PC-9 (cell line): ENCODE measurements around the gene SNTG2. TPM values are rescaled to one million over a fixed set of nuclear protein-coding genes. Genes with fewer than 3 reads are reported as not detected.

Source experiments
- BruUV-seq: library from RNA; stranded (reverse); fragments of 400-500 nt; replicated peaks from 2 replicates; lab custom pipeline; 2021; lab: Mats Ljungman, UMichigan
- CTCF ChIA-PET: fragments of 300-600 bp; sonication (Branson Sonifier 250); formaldehyde crosslinking; loops from one replicate; lab custom pipeline; 2022; ENCODE audit warnings: antibody characterized with exemption; lab: Charles Lee
- POLR2A ChIA-PET: fragments of 300-600 bp; sonication (Branson Sonifier 250); formaldehyde crosslinking; loops from one replicate; lab custom pipeline; 2022; ENCODE audit warnings: antibody characterized with exemption; ENCODE audit not compliant: unreplicated experiment; lab: Charles Lee
- DNase-seq, 2 experiments: peaks; one replicate each; pipeline versions ENCODE4 v3.0.0 to v3.0.0-alpha.2; 2015 to 2022; ENCODE audit warnings: mixed read lengths in 1 of 2
- H2AFZ ChIP-seq: fragments of 200-600 bp; sonication (generic); 2 replicates; pipeline ENCODE4 v1.8.1; 2017; ENCODE audit warnings: antibody characterized with exemption
- H3F3A ChIP-seq: fragments of 200-600 bp; sonication (generic); 2 replicates; pipeline ENCODE4 v1.8.1; 2017; ENCODE audit warnings: antibody characterized with exemption, mild to moderate bottlenecking, low read depth; ENCODE audit not compliant: insufficient read depth
- H3K27ac ChIP-seq: fragments of 200-600 bp; sonication (generic); 2 replicates; pipeline ENCODE4 v1.6.1; 2016; ENCODE audit warnings: mixed run types
- H3K27me3 ChIP-seq: fragments of 200-600 bp; sonication (generic); 2 replicates; pipeline ENCODE4 v1.6.1; 2016; ENCODE audit warnings: low read depth, mixed run types; ENCODE audit not compliant: insufficient read depth
- H3K36me3 ChIP-seq: fragments of 200-600 bp; sonication (generic); 2 replicates; pipeline ENCODE4 v1.6.1; 2016; ENCODE audit warnings: low read depth, mixed run types
- H3K4me1 ChIP-seq: fragments of 200-600 bp; sonication (generic); replicated peaks from 2 replicates; pipeline ENCODE4 v1.6.1; 2016; ENCODE audit warnings: mixed run types; ENCODE audit not compliant: insufficient read depth
- H3K4me2 ChIP-seq: fragments of 200-600 bp; sonication (generic); 2 replicates; pipeline ENCODE4 v1.6.1; 2017; ENCODE audit warnings: mixed run types
- H3K4me3 ChIP-seq: fragments of 200-600 bp; sonication (generic); 2 replicates; pipeline ENCODE4 v1.6.1; 2016; ENCODE audit warnings: mixed run types
- H3K79me2 ChIP-seq: fragments of 200-600 bp; sonication (generic); 2 replicates; pipeline ENCODE4 v1.6.1; 2017; ENCODE audit warnings: low read depth, mixed run types
- H3K9me2 ChIP-seq: fragments of 200-600 bp; sonication (generic); 2 replicates; pipeline ENCODE4 v1.8.1; 2017; ENCODE audit warnings: mild to moderate bottlenecking; ENCODE audit not compliant: insufficient read depth
- H3K9me3 ChIP-seq: fragments of 200-600 bp; sonication (generic); 2 replicates; pipeline ENCODE4 v1.8.1; 2016; ENCODE audit warnings: low read depth; ENCODE audit not compliant: insufficient read depth
- H4K20me1 ChIP-seq: fragments of 200-600 bp; sonication (generic); 2 replicates; pipeline ENCODE4 v1.8.1; 2017; ENCODE audit not compliant: insufficient read depth
- EZH2 ChIP-seq: fragments of 200-600 bp; sonication (generic); IDR thresholded peaks from 2 replicates; pipeline ENCODE4 v1.8.0; 2017; ENCODE audit warnings: antibody characterized with exemption, low read depth
- intact Hi-C: fragments of 100-400 bp; cut with micrococcal nuclease; formaldehyde crosslinking; loops from one replicate; pipeline ENCODE4 v1.10.0; 2022; ENCODE audit not compliant: unreplicated experiment
- total RNA-seq: library from RNA; stranded (reverse); gene quantifications from 2 replicates; pipeline ENCODE4 v1.2.3, GENCODE V29; 2021
- TF ChIP-seq, protein P1 (sequence below): fragments of 200-600 bp; sonication (generic); conservative IDR thresholded peaks from 2 replicates; pipeline ENCODE4 v1.6.1; 2017; ENCODE audit warnings: mixed run types, antibody characterized with exemption, mild to moderate bottlenecking, moderate library complexity

SNTG2 gene
- total RNA-seq, 1 experiment from 2014 or later: not detected

DNA sequence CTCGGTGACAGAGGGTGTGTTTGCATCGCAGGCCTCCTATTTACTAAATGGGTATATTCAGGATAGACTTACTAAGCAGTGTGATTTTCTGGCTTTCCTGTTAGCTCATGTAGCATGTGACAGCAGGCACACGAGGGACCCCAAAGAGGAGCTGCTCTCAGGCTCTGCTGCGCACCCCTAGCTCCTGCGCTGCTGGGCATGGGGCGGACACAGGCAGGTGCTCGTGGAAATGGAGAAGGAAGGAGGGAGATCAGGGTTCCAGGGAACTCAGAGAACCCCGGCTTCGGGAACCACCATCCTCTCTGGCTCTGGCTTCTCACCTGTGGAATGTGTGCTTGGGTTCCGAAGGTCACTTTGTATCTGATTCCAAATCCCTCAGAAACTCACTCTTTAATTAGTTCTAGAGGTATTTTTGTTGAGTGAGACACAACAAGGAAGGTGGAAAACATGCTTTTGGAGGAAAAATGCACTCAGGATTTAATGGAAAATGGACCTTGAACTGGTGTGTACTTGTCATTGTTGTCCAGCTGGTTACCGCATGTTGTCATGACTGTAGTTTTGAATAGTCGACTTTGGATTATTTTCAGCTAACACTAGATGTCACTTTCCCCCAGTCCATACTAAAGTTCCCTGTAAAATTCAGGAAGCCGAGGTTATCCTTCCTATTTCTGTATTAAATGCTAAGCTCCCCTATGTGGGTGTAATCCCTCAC is 3.5 kb downstream of the SNTG2 start:
- ChIA-PET CTCF (no interaction called here), POLR2A (no interaction called here)
- BruUV-seq: no TSS peak
- H3K9me3 ChIP-seq: no peaks in the 10 kb centered on the region
- no peaks in the 10 kb centered on the region for H4K20me1 ChIP-seq
- peaks cover 60% of the 10 kb centered on the region for H3K27me3 ChIP-seq
- no peaks in the 10 kb centered on the region for H3K9me2 ChIP-seq
- intact Hi-C loops: no loop called here
- H3F3A ChIP-seq: no peaks in the 10 kb centered on the region
- DNase-seq: no peak
- no peaks in the 10 kb centered on the region for H3K79me2 ChIP-seq
- no peak for TF ChIP-seq EZH2
- TF ChIP-seq, protein P1, sequence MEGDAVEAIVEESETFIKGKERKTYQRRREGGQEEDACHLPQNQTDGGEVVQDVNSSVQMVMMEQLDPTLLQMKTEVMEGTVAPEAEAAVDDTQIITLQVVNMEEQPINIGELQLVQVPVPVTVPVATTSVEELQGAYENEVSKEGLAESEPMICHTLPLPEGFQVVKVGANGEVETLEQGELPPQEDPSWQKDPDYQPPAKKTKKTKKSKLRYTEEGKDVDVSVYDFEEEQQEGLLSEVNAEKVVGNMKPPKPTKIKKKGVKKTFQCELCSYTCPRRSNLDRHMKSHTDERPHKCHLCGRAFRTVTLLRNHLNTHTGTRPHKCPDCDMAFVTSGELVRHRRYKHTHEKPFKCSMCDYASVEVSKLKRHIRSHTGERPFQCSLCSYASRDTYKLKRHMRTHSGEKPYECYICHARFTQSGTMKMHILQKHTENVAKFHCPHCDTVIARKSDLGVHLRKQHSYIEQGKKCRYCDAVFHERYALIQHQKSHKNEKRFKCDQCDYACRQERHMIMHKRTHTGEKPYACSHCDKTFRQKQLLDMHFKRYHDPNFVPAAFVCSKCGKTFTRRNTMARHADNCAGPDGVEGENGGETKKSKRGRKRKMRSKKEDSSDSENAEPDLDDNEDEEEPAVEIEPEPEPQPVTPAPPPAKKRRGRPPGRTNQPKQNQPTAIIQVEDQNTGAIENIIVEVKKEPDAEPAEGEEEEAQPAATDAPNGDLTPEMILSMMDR: no peak
- H3K4me1 ChIP-seq: no peaks in the 10 kb centered on the region
- H3K36me3 ChIP-seq: no peaks in the 10 kb centered on the region
- H2AFZ ChIP-seq: no peak overlapping the region
- no peak overlapping the region for H3K4me2 ChIP-seq
- no peak overlapping the region for H3K27ac ChIP-seq
- H3K4me3 ChIP-seq: no peak overlapping the region

DNA sequence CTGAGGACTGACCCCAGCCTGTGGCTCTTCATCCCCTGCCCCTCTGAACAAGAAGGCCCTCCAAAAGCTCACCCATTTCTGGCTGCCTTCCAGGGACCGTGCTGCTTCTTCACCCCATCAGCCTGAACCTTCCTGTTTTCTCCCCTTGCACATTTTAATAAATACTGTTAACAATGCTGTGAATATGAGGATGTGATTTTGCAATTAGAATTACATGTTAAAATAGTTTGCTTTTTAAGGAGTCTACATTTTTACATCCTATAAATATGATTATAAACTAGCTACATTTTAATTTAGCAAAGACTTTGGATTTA is 4.0 kb downstream of the SNTG2 start:
- Histone ChIP-seq H3K4me2 (no peak overlapping the region), H3K36me3 (no peaks in the 10 kb centered on the region), H2AFZ (no peak overlapping the region), H3K9me3 (no peaks in the 10 kb centered on the region), H3F3A (no peaks in the 10 kb centered on the region), H3K27me3 (peaks cover 62% of the 10 kb centered on the region), H3K4me3 (no peak overlapping the region), H3K27ac (no peak overlapping the region), H3K9me2 (no peaks in the 10 kb centered on the region), H4K20me1 (no peaks in the 10 kb centered on the region), H3K79me2 (no peaks in the 10 kb centered on the region), H3K4me1 (no peaks in the 10 kb centered on the region)
- no peak for DNase-seq
- TF ChIP-seq, protein P1: no peak
- TF ChIP-seq EZH2: no peak
- intact Hi-C loops: no loop called here
- no TSS peak for BruUV-seq
- CTCF ChIA-PET: no interaction called here
- POLR2A ChIA-PET: no interaction called here

DNA sequence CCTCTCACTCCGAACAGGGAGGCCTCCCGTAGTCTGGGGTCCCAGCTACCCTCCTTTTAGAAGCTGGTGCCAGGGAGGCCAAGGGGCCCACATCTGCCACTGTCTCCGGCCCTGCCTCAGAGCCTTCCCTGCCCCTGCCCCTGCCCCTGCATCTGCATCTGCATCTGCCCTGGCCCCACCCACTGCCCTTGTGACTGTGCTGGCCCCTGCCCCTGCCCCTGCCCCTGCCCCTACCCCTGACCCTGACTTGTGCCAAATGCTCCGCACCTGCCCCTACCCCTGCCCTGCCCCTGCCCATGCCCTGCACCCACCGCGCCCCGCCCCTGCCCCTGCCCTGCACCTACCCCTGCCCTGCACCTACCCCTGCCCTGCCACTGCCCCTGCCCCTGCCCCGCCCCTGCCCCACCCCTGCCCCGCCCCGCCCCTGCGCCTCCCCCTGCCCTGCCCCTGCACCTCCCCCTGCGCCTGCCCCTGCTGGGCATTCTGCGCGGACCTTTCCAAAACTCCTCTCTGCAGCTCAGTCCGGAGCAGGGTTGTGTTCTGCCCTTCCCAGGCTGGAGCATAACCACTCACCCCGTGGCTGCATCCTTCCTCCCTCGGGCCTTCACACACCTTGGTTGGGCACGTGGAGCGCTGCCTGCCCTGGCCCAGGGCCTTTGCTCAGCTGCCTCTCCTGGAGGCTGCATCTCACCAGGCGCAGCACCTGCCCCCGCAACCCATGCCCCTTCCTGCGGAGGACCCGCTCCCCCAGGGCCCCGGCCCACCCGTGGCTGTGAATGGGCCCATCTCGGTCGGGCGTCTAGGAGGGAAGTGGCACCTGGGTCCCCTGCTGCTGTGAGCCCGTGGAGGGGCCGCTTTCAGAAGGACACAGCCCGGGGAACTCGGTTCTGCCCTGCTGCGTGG is 5.4 kb downstream of the SNTG2 start:
- no peaks in the 10 kb centered on the region for H3K4me1 ChIP-seq
- H3K9me2 ChIP-seq: no peaks in the 10 kb centered on the region
- H4K20me1 ChIP-seq: no peaks in the 10 kb centered on the region
- no peak for TF ChIP-seq EZH2
- TF ChIP-seq, protein P1: no peak
- no TSS peak for BruUV-seq
- H3K9me3 ChIP-seq: no peaks in the 10 kb centered on the region
- ChIA-PET POLR2A (no interaction called here), CTCF (no interaction called here)
- no peaks in the 10 kb centered on the region for H3K79me2 ChIP-seq
- no peak overlapping the region for H2AFZ ChIP-seq
- H3K4me3 ChIP-seq: no peak overlapping the region
- no peak overlapping the region for H3K4me2 ChIP-seq
- intact Hi-C loops: no loop called here
- H3F3A ChIP-seq: no peaks in the 10 kb centered on the region
- no peak overlapping the region for H3K27ac ChIP-seq
- DNase-seq: no peak
- H3K36me3 ChIP-seq: no peaks in the 10 kb centered on the region
- peaks cover 75% of the 10 kb centered on the region for H3K27me3 ChIP-seq
